Panc1 (cell line): ENCODE results near the gene SLC16A7. TPM values are rescaled to one million over a fixed set of nuclear protein-coding genes. Genes with fewer than 3 reads are reported as not detected.
"Not testable (repeated sequence)": the region's sequence is repeated elsewhere in the genome, so short reads cannot be mapped to it uniquely, and the experiment has no call there.

ENCODE experiments used
- ATAC-seq: fragments of 200-7000 bp; cut with Tn5 transposase; 2 replicates; pipeline ENCODE4 v1.9.1; 2020; ENCODE audit warnings: mild to moderate bottlenecking, moderate library complexity
- BruUV-seq: library from RNA; stranded (reverse); fragments of 400-500 nt; replicated peaks from 2 replicates; lab custom pipeline; 2021; lab: Mats Ljungman, UMichigan
- CTCF ChIA-PET: fragments of 300-600 bp; sonication (Branson Sonifier 250); formaldehyde crosslinking; loops from one replicate; lab custom pipeline; 2022; ENCODE audit warnings: antibody characterized with exemption; lab: Charles Lee
- POLR2A ChIA-PET: fragments of 300-600 bp; sonication (Branson Sonifier 250); formaldehyde crosslinking; loops from one replicate; lab custom pipeline; 2022; ENCODE audit warnings: antibody characterized with exemption; lab: Charles Lee
- DNase-seq: peaks from one replicate; pipeline ENCODE4 v3.0.0-alpha.2; 2010; ENCODE audit warnings: low read depth, low spot score
- H3K27ac ChIP-seq: 2 replicates; pipeline ENCODE4 v1.5.1; 2011; ENCODE audit warnings: mild to moderate bottlenecking, low read length, inconsistent platforms
- H3K27me3 ChIP-seq: fragments of 200-500 bp; sonication (Bioruptor generic); 2 replicates; pipeline ENCODE4 v1.6.0; 2014; ENCODE audit warnings: low read length, inconsistent platforms; ENCODE audit not compliant: control insufficient read depth, insufficient read depth
- H3K36me3 ChIP-seq: fragments of 200-500 bp; sonication (Bioruptor generic); 2 replicates; pipeline ENCODE4 v1.5.1; 2014; ENCODE audit warnings: inconsistent platforms, mild to moderate bottlenecking, low read length, moderate library complexity; ENCODE audit not compliant: control insufficient read depth, insufficient read depth
- H3K4me1 ChIP-seq: 2 replicates; pipeline ENCODE4 v1.5.1; 2011; ENCODE audit warnings: inconsistent platforms, mild to moderate bottlenecking, low read length, moderate library complexity; ENCODE audit not compliant: control insufficient read depth, insufficient read depth
- H3K4me3 ChIP-seq, 2 experiments: 2 replicates each; pipeline ENCODE4 v1.5.1; 2011 to 2012; ENCODE audit warnings: low read depth in 2 of 2, low read length in 2 of 2, mild to moderate bottlenecking in 2 of 2, inconsistent platforms in 1 of 2, moderate library complexity in 1 of 2
- H3K9me3 ChIP-seq: fragments of 200-500 bp; sonication (Bioruptor generic); 2 replicates; pipeline ENCODE4 v1.5.1; 2014; ENCODE audit warnings: low read depth, mild to moderate bottlenecking, inconsistent platforms, low read length, moderate library complexity; ENCODE audit not compliant: control insufficient read depth, insufficient read depth
- POLR2AphosphoS5 ChIP-seq: IDR thresholded peaks from 2 replicates; pipeline ENCODE4 v1.6.1; 2012; ENCODE audit warnings: mild to moderate bottlenecking, low read depth, low read length, moderate library complexity
- SIN3A ChIP-seq: IDR thresholded peaks from 2 replicates; pipeline ENCODE4 v1.6.1; 2012; ENCODE audit warnings: low read depth, mild to moderate bottlenecking, low read length, moderate library complexity, borderline replicate concordance; ENCODE audit not compliant: insufficient read depth
- TCF7L2 ChIP-seq: IDR thresholded peaks from 2 replicates; pipeline ENCODE4 v1.6.1; 2011; ENCODE audit warnings: mild to moderate bottlenecking, low read depth, low read length, inconsistent platforms
- in situ Hi-C: cut with HindIII; loops from 2 replicates; pipeline ENCODE4 v1.10.0; 2016; ENCODE audit warnings: low sequenced_read_pairs, low pct_unique_long_range_greater_than_20kb
- intact Hi-C: fragments of 100-400 bp; cut with micrococcal nuclease; formaldehyde crosslinking; loops from one replicate; pipeline ENCODE4 v1.10.0; 2022; ENCODE audit not compliant: unreplicated experiment
- total RNA-seq: library from RNA; stranded (reverse); gene quantifications from one replicate; pipeline ENCODE4 v1.2.1, GENCODE V29; 2021; ENCODE audit not compliant: unreplicated experiment
- TF ChIP-seq, protein P1 (sequence below): fragments of 450-650 bp; IDR thresholded peaks from 2 replicates; pipeline ENCODE4 v1.5.1; 2017; ENCODE audit warnings: mild to moderate bottlenecking
- TF ChIP-seq, protein P2 (sequence below), 2 experiments: IDR thresholded peaks; 2 replicates each; pipeline ENCODE4 v1.6.1; 2011 to 2012; ENCODE audit warnings: low read depth in 2 of 2, control low read depth in 1 of 2, low read length in 1 of 2, mild to moderate bottlenecking in 1 of 2, moderate library complexity in 1 of 2; ENCODE audit not compliant: insufficient read depth in 1 of 2

SLC16A7 gene
- total RNA-seq, 1 experiment from 2014 or later: 0.33 TPM

DNA sequence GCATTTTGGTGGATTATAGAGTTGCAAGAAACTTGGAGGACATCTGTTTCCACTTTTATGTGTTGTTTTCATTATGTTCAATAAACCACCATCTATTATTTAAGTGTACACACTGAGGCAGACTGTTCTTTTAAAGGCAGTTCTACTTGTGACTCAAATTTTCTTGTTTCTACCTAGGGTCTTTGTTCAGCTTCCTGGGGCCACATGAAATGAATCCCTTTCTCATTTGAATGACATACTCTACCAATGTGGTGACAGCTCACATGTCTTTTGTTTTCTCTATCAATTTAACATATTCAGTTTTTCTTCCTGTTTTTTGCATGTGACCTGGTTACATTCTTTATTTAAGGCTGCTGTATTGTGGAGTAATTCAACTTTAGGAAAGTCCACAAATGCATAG lies 7.9 kb downstream of the SLC16A7 start:
- Histone ChIP-seq H3K27ac (no peak overlapping the region), H3K4me3 (no peak overlapping the region), H3K9me3 (no peaks in the 10 kb centered on the region), H3K4me1 (no peaks in the 10 kb centered on the region), H3K27me3 (peaks cover under 1% of the 10 kb centered on the region), H3K36me3 (no peaks in the 10 kb centered on the region)
- intact Hi-C loops: no loop called here
- TF ChIP-seq SIN3A (no peak), POLR2AphosphoS5 (no peak), TCF7L2 (no peak)
- TF ChIP-seq, protein P1, sequence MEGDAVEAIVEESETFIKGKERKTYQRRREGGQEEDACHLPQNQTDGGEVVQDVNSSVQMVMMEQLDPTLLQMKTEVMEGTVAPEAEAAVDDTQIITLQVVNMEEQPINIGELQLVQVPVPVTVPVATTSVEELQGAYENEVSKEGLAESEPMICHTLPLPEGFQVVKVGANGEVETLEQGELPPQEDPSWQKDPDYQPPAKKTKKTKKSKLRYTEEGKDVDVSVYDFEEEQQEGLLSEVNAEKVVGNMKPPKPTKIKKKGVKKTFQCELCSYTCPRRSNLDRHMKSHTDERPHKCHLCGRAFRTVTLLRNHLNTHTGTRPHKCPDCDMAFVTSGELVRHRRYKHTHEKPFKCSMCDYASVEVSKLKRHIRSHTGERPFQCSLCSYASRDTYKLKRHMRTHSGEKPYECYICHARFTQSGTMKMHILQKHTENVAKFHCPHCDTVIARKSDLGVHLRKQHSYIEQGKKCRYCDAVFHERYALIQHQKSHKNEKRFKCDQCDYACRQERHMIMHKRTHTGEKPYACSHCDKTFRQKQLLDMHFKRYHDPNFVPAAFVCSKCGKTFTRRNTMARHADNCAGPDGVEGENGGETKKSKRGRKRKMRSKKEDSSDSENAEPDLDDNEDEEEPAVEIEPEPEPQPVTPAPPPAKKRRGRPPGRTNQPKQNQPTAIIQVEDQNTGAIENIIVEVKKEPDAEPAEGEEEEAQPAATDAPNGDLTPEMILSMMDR: no peak
- TF ChIP-seq, protein P2, sequence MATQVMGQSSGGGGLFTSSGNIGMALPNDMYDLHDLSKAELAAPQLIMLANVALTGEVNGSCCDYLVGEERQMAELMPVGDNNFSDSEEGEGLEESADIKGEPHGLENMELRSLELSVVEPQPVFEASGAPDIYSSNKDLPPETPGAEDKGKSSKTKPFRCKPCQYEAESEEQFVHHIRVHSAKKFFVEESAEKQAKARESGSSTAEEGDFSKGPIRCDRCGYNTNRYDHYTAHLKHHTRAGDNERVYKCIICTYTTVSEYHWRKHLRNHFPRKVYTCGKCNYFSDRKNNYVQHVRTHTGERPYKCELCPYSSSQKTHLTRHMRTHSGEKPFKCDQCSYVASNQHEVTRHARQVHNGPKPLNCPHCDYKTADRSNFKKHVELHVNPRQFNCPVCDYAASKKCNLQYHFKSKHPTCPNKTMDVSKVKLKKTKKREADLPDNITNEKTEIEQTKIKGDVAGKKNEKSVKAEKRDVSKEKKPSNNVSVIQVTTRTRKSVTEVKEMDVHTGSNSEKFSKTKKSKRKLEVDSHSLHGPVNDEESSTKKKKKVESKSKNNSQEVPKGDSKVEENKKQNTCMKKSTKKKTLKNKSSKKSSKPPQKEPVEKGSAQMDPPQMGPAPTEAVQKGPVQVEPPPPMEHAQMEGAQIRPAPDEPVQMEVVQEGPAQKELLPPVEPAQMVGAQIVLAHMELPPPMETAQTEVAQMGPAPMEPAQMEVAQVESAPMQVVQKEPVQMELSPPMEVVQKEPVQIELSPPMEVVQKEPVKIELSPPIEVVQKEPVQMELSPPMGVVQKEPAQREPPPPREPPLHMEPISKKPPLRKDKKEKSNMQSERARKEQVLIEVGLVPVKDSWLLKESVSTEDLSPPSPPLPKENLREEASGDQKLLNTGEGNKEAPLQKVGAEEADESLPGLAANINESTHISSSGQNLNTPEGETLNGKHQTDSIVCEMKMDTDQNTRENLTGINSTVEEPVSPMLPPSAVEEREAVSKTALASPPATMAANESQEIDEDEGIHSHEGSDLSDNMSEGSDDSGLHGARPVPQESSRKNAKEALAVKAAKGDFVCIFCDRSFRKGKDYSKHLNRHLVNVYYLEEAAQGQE (IDR thresholded peaks at IDR 0.05; ENCODE audit: insufficient read depth in 1 of 2, low read depth in 2 of 2, low read length in 1 of 2): no peak
- in situ Hi-C loops: no loop called here
- no TSS peak for BruUV-seq
- CTCF ChIA-PET: interaction anchor here (0.7 kb wide), 1 partner anchor 176 kb away, joined by 3 read pairs; no protein-coding TSS in a partner anchor
- ATAC-seq (no peak), DNase-seq (no peak)
- POLR2A ChIA-PET: no interaction called here

DNA sequence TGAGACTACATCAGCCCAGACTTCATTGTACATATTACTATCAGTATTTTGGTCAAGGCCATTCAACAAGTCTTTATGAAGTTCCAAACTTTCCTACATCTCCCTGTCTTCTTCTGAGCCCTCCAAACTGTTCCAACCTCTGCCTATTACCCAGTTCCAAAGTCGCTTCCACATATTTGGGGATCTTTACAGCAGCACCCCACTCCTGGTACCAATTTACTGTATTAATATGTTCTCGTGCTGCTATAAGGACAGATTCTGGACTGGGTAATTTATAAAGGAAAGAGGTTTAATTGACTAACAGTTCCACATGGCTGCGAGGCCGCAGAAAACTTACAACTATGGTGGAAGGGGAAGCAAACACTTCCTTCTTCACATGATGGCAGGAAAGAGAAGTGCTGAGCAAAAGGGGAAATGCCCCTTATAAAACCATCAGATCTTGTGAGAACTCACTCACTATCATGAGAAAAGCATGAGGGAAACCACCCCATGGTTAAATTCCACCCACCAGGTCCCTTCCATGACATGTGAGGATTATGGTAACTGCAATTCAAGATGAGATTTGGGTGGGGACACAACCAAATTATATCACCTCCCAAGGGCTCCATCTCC lies 17.1 kb downstream of the SLC16A7 start:
- intact Hi-C loops, CTCF ChIA-PET, H3K27me3 ChIP-seq, POLR2A ChIA-PET, ATAC-seq, H3K4me3 ChIP-seq, H3K4me1 ChIP-seq, H3K9me3 ChIP-seq, H3K36me3 ChIP-seq, BruUV-seq, in situ Hi-C loops, H3K27ac ChIP-seq, DNase-seq: not testable (repeated sequence)

DNA sequence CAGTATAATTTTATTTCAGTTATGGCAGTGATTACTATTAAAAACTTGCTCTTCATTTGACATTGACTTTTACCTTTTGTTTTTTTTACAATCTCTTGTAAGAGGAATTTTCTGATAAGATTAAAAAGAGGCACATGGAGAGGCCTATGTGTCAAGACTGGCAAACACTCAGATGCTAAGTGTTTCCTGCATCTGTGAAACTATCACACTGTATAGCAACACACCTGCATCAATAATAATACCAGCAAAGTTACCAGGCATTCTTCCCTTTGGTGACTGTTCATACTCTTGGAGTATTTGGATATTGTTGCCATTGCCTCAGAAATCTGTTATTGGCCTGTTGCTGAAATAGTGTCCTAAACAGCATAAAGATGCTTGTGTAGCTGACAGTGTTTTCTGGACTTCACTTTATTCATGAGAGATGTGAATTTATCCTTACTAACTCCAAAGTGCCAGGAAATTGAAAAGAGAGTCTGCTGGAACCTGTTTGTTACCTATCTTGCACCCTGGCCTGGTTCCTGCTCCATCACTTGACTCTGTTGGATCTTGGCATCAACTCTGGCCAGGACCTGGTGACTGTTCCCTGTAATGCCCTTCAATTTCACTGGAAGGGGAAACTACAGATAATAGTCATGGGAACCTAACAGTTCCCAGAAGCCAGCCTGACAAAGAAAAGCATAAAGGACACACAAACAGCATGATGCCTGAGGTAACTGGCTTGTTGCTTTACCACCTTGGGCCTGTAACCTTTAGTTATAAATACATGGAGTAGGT lies 19.8 kb downstream of the SLC16A7 start:
- in situ Hi-C loops (no loop called here), intact Hi-C loops (no loop called here)
- Histone ChIP-seq H3K9me3 (no peaks in the 10 kb centered on the region), H3K4me1 (no peaks in the 10 kb centered on the region), H3K27ac (no peak overlapping the region), H3K4me3 (no peak overlapping the region), H3K36me3 (no peaks in the 10 kb centered on the region), H3K27me3 (no peaks in the 10 kb centered on the region)
- no peak for DNase-seq
- BruUV-seq: no TSS peak
- ATAC-seq: no peak
- POLR2A ChIA-PET: no interaction called here
- TF ChIP-seq TCF7L2 (no peak), POLR2AphosphoS5 (no peak), SIN3A (no peak)
- TF ChIP-seq, protein P1: no peak
- TF ChIP-seq, protein P2 (IDR thresholded peaks at IDR 0.05; ENCODE audit: insufficient read depth in 1 of 2, low read depth in 2 of 2, low read length in 1 of 2): no peak
- CTCF ChIA-PET: no interaction called here
